T-helper 1 cell treated with Interleukin-12 subunit alpha and Interleukin-12 subunit beta and Interleukin-4 antibody, amounts not matched to agents 30 ng/mL and 1 ng/mL, for 36 hours (primary cell): ENCODE data around the gene ONECUT1. TPM values are rescaled to one million over a fixed set of nuclear protein-coding genes. Genes with fewer than 3 reads are reported as not detected.

Experiments used
- intact Hi-C: fragments of 100-400 bp; cut with micrococcal nuclease; formaldehyde crosslinking; loops from one replicate; pipeline ENCODE4 v1.15.1; 2024
- total RNA-seq: library from RNA; stranded (reverse); gene quantifications from 2 replicates; pipeline ENCODE4 v1.2.3, GENCODE V29; 2022

The ONECUT1 gene
- total RNA-seq, 1 donor from 2014 or later = not detected

GRCh38 chr15:52783929-52784798 is 6.0 kb downstream of the ONECUT1 start:
- intact Hi-C loops = loop anchor here (1.0 to 5.0 kb wide), 2 partner anchors 15 to 803 kb away; no protein-coding TSS in a partner anchor

GRCh38 chr15:52783191-52783829 is 6.8 kb downstream of the ONECUT1 start:
- intact Hi-C loops = loop anchor here (5.0 kb wide), 1 partner anchor 804 kb away; no protein-coding TSS in a partner anchor

- intact Hi-C loops = loop anchor here (5.0 kb wide), 1 partner anchor 805 kb away; no protein-coding TSS in a partner anchor
Measured at GRCh38 chr15:52782514-52782913, 7.6 kb downstream of the ONECUT1 start.

GRCh38 chr15:52780172-52780980 is 9.8 kb downstream of the ONECUT1 start:
- intact Hi-C loops = loop anchor here (1.0 to 5.0 kb wide), 4 partner anchors 10 to 807 kb away; partner anchors contain the start of gene ONECUT1

- intact Hi-C loops = no loop called here
Measured at GRCh38 chr15:52778457-52778856, 11.7 kb downstream of the ONECUT1 start.

GRCh38 chr15:52772766-52773165 is 17.4 kb downstream of the ONECUT1 start:
- intact Hi-C loops = no loop called here

- intact Hi-C loops = no loop called here
Measured at GRCh38 chr15:52765785-52766184, 24.4 kb downstream of the ONECUT1 start.

GRCh38 chr15:52764731-52765130 is 25.4 kb downstream of the ONECUT1 start:
- intact Hi-C loops = no loop called here

- intact Hi-C loops = no loop called here
Measured at GRCh38 chr15:52762621-52763020, 27.5 kb downstream of the ONECUT1 start.

- intact Hi-C loops = no loop called here
Measured at GRCh38 chr15:52760562-52760961, 29.6 kb downstream of the ONECUT1 start.

- intact Hi-C loops = no loop called here
Measured at GRCh38 chr15:52759969-52760368, 30.2 kb downstream of the ONECUT1 start.

GRCh38 chr15:52757496-52757895 is 32.6 kb downstream of the ONECUT1 start:
- intact Hi-C loops = no loop called here

- intact Hi-C loops = no loop called here
Measured at GRCh38 chr15:52751522-52751921, 38.6 kb downstream of the ONECUT1 start.

- intact Hi-C loops = no loop called here
Measured at GRCh38 chr15:52749258-52749657, 40.9 kb downstream of the ONECUT1 start.

GRCh38 chr15:52746162-52746757 is 43.9 kb downstream of the ONECUT1 start:
- intact Hi-C loops = no loop called here

GRCh38 chr15:52745326-52746161 is 44.6 kb downstream of the ONECUT1 start:
- intact Hi-C loops = no loop called here

- intact Hi-C loops = loop anchor here (5.0 kb wide), 1 partner anchor 756 kb away; no protein-coding TSS in a partner anchor
Measured at GRCh38 chr15:52738311-52738710, 51.8 kb downstream of the ONECUT1 start.

- intact Hi-C loops = loop anchor here (5.0 kb wide), 1 partner anchor 755 kb away; no protein-coding TSS in a partner anchor
Measured at GRCh38 chr15:52737720-52738119, 52.4 kb downstream of the ONECUT1 start.

GRCh38 chr15:52735231-52736089 is 54.7 kb downstream of the ONECUT1 start:
- intact Hi-C loops = loop anchor here (1.0 to 5.0 kb wide), 6 partner anchors 58 to 753 kb away; partner anchors contain the start of genes ARPP19 and MYO5A
